Globus pallidus (tissue), 1 donor: ENCODE measurements around the gene VCL.
"Not testable (repeated sequence)": the region's sequence is repeated elsewhere in the genome, so short reads cannot be mapped to it uniquely, and the experiment has no call there.

ENCODE experiments used
- DNase-seq: peaks from one replicate; pipeline ENCODE4 v3.0.0-alpha.2; 2015; ENCODE audit warnings: low spot score

VCL gene

DNA sequence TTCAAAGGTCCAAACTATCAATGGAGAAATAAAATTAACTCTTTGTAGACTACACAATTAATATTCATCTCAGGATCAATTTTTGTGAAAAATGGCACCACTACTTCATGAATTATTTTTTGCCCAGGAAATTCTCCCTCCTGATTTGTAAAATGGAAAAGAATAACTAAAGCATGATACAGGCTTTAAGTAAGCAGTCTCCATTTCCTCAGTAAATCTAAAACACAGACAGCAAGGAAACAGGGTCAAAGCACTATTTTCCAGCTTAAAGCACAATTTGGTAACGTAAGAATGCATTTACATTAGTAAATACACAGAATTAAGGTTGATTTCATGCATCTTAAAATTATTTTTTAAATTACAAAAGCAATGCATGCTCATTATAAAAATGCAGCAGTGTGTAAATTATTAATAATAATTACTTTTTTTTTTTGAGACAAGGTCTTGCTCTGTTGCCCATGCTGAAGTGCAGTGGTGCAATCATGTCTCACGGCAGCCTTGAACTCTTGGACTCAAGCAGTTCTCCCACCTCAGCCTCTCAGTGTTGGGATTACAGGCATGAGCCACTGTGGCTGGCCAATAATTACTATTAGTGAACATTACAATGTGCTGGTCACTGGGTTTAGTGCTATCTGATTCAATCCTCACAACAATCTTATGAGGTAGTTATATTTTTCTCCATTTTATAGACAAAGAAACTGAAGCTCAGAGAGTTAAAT is 26.1 kb upstream of the VCL start:
- DNase-seq, result no peak

DNA sequence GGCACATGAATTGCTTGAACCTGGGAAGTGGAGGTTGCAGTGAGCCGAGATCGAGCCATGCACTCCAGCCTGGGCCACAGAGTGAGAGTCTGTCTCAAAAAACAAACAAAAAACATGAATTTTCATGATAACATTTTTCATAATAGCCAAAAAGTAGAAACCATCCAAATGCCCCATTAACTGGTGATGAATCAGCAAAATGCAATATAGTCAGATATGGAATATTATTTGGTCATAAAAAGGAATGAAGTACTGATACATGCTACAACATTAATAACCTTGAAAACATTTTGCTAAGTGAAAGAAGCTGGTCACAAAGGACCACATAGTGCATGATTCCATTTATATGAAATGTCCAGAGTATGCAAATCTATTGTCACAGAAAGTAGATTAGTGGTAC is 24.5 kb upstream of the VCL start:
- DNase-seq, result no peak

DNA sequence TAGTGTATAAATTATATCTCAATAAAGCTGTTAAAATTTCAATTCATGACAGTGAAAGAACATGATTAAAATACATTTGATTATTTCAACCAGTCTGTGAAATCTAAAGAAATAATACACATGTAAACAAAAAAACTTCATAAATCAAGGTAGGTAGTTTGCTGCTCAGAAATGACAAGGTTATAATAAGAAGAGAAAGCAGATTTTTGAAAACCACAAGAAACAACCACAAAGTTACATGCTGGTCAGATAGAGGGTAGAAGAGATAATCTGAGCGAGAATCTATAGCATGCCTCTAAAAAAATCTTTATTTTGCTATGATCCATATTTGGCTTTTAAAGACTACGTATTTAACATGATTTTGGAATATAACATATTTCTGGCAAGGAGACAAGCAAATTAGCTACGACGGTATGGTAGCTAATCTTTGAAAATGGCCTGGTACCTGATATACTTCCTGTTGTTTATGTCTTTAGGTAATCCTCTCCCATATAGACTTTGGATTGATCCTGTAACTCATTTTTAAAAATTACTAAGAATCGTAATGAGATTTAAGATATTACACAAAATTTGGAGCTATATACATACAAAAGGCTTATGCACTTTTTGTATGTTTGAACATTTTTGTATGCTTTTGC is 23.5 kb upstream of the VCL start:
- DNase-seq, result no peak

DNA sequence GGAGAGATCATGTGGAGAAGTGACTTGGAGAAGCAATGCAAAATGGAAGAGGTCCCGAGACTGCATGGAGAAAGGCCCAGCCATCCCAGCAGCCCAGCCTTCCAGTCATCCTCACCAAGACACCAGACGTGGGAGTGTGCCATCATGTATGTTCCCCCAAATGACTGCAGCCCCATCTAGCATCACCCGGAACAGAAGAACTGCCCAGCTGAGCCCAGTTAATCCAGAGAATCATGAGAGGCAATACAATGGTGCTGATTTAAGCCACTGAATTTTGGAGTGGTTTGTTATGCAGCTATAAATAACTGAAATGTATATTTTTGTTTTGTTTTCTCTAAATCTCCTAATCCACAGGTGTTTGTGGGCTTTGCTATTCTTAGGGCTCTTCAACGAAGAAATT is 22.5 kb upstream of the VCL start:
- no peak for DNase-seq

DNA sequence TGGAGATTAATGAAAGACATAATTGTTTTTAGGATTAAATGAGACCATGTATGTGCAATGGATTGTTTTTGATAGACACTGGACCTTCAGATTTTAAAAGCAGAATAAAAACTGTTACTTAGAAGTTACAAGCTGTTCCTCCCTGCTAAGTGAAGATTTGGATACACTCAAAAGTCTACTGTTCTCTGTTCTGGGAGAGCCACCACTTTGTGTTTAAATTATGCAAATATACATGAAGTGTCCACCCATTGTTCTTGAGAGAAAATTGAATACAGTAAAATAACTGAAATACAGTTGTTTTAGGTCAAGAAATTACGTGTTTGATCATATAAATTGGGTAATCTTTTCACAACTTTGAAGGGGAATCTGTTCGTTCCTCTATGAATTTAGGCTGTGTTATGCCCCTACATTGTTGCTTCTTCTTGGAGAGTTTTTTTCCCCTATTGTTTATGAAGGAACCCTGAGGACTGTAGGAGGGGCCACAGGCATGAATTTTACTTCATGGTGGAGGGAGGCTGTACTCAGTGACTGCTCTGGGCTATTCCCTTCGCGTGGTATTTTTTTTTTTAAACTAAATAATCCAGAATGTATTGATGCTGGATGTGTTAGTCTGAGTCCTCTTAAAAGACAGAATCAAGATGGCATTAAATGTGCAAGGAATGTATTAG is 18.6 kb upstream of the VCL start:
- no peak for DNase-seq

DNA sequence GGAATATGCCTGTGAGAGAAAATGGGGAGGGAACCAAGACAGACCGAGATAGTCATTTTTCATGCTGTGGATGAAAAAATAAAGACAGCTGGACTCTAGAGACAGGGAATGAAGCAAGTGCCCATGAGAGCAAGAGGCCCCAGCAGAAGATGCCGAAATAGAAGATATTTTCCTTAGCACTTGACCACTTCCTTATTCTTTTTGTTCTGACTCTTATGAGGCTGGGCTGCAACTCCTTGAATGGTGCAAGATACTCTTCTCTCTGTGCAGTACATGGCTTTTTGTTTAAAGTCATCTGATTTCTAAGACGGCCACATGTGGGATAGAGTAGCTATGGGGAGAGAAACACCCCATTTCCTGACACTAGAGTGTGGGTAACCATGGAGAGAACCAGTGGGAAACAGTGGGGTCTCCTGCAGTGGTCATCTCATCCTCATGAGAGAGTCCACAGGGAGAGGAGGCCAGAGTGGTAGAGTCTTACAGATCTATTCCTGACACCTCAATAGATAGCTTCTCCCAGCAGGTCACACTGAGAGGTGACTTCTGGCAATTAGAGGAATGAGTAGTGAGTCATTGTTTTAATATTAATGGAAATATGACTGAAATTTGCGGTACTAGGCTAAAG is 18.0 kb upstream of the VCL start:
- no peak for DNase-seq

DNA sequence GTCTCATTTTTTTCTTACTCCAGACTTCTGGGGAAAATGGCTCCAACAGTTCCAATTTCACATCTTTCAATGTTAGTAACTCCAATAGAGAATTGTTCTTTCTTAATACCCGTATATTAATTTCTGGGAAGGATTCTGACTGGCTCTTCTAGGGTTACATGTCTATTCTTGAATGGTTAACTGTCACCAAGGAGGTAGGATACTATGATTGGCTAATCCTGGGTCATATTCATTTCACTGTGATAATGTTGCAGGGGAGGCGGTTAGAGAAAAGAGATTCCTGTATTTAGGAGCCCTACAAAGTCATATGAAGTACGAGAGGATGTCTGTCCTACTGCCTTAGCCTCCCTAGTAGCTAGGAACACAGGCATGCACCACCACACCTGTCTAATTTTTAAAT is 16.1 kb upstream of the VCL start:
- DNase-seq, result no peak

DNA sequence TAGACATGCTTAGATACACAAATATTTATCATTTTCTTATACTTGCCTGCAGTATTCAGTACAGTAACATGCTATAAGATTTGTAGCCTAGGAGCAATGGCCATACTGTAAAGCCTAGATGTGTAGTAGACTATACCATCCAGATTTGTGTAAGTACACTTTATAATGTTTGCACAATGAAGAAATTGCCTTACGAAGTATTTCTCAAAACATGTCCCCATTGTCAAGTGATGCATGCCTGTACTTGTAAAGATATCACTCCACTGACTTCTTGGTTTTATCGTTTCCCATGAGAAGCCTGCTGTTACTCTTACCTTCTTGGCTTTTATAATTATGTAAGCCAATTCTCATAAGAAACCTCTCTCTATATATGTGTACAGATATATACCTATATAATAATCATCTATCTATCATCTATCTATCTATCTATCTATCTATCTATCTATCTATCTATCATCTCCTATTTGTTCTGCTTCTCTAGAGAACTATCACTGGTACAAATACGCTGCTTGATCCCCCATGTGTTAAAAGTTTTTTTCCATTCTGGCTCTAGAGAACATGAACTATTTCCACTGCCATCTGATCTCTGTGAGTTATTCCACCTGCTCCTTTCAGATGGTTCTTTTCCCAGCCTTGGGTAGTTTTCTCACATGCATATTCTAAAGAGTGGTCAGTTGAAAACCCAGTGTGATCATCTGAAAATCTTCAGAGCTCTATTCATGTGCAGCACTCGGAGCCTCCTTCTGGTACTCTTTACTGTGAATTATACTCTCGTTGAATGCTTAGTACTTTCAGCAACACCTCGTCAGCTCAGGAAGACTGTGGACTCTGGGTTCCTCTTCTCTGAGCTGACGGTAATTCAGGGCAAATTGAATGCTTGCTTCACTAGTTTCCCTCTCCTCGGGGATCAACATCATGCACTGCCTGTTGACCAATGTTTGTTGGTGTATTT is 14.5 kb upstream of the VCL start:
- DNase-seq, result no peak

DNA sequence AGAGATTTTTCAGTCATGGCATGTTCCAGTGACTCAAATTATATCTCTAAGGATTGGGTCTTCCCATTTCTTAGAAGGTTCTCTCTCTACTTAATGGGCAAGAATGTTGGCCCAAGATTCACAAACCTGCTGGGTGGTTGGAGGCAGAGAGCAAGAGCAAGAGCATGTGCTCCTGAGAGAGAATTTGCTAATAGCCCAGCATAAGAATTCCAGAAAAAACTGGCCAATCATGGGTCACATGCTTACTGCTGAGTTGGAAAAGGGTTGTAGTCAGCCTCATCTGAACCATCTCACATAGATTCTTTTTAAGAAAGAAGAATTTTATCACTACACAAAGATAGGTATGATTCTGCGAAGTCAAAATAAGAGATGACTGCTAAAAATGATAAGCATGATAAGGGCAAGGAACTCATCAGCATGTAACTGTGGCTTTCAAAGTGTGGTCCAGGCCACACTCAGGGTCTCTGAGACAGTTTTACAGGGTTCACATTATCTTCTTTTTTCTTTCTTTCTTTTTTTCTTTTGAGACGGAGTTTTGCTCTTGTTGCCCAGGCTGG is 8.2 kb upstream of the VCL start:
- DNase-seq, result no peak

DNA sequence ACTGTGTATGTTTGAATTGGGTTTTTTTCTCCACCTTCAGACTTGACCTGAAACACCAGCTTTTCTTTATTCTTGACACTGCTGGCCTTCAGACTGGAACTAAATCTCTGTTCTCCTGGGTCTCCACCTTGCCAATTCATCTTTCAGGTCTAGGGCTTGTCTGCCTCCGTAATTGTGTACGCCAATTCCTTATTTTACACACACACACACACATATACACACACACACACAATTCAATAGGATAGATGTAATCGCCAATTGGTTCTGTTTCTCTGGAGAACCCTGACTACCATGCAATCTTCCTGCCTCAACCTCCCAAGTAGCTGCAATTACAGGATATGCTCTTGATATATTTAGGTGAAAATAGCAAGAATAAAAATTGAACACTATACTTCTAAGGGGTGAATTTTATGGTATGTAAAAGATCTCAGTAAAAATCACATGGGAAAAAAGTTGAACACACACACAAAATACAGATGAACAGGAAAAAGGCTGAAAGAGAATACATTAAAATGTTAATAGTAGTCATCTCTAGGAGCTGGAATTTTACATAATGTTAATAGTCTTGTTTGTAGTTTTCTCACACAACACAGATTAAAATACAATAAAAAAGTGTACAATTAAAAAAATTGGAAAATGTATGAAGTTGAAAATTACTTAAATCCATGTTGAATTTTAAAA is 6.6 kb upstream of the VCL start:
- no peak for DNase-seq

DNA sequence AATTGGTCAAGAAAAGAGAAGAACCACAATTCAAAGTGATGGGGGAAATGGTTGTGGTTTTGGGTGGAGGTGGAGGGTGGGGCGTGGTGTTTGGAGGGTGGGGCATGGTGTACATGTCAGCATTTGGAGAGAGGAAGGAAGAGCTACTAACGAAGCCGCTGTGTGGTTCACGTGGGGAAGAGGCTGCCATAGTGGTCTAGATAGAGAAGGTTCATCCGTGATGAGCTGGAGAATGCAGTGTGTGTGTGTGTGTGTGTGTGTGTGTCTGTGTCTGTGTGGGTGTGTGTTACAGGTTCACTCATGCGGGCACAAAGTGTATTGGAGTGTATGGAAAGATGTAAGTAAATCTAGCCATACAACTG is 6.1 kb upstream of the VCL start:
- DNase-seq, result no peak

DNA sequence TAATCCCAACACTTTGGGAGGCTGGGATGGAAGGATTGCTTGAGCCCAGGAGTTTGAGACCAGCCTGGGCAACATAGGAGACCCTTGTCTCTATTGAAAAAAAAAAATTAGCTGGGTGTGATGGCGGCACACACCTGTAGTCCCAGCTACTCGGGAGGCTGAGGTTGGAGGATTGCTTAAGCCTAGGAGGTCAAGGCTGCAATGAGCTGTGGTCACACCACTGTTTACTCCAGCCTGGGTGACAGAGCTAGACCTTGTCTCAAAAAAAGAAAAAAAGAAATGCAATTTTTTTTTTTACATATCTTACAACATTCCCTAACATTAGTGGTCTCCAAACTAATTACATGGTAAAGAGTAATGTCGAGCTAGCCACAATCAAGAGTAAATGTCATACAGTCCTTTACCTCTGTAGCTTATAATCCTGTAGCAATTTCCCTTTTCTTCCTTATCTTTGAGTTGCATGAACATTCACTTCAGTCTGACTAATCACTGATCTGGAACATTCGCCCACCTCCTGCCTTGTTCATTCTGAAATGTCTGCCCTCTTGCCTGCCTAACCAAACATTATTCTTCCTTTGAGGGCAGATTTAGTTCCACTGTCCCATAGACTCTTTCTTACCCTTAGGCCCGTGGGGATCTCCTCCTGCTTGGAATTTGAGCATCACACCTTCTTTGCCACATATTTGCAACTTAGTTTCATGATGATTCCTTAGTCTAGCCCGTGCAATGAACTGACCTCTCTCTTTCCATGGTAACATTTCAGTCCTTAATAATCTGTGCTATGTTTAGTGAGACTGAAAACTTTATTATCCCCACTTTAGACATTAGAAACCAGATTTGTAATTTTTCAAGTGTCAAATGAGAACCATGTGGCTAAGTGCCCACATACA is 4.8 kb upstream of the VCL start:
- no peak for DNase-seq

DNA sequence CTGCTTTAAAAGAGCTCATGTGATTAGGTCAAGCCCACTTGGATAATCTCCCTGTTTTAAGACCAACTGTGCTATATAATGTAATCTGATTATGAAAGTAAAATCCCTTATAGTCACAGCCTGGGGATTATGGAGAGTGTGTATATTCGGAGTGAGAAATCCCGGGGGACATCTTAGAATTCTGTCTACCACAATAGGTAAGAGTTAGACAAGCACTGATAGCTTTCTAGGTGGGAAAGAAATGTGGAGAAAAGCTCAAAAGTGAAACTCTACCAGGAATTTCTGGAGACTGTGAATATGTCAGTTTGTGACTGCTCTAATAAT is 2.9 kb upstream of the VCL start:
- DNase-seq, result no peak

DNA sequence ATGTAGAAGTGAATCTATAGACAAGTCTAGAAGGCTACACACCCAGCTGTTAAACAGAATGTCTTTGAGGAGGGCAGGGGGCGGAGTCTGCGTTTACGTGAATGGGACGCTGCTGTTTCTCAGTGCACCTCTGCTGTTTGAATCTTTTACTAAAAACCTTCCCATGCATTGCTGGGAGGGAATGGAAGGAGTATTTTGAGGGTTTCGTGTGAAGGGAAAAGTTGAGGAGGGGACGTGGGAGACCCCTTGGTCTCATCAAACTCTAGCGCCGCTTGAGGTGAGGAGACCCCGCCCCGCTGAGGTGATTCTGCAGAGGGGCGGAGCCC is 492 bp upstream of the VCL start:
- DNase-seq, result no peak

DNA sequence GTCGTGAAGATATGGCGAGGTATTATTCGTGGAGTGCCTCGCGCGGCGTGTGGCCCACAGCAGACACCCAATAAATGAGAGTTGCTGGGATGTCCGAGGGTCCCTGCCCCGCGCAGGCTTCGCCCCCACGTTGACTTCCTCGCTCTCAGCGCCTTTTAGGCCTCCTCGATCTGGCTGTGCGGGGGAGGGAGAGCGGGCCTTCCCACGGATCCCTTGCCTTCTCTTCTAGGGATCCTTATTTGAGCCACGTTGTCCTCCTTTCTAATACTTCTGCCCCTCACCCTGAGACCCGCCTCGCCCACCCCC is 660 bp downstream of the VCL start:
- DNase-seq, result no peak

DNA sequence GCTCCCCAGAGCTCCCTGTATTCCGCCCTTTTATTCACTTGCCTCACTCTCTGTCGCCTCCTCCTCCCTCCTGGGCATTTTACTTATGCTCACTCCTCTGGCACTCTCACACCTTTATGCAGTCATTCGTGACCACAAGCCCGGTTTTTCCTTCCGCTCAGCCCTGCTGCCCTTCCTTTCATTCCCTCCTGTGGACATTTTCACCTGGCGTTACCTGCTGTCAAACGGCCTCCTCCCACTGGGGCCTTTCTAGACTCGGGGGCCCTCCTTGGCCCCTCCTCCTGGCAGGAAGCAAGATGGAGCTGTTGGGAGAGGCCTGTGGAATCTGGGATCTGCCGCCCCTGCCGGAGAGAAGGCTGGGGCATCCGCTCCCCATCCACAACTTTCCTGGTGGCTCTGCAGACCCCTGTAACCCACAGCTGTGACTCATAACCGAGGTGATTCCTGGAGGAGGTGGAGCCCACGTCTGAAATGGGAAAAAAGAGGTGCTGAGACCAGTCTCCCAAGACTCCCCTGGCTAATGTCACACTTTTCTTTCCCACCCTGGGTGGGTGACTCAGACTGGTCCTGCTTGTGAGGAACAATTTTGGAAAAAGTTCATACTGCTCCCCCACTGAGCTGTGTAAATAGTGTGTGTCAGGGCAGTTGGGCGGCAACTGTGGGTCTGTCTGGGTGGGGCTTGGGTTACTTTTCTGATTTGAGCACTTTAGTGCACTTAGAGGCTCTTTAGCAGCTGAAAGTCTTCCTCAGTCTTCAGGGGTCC is 1.2 kb downstream of the VCL start:
- DNase-seq, result no peak

DNA sequence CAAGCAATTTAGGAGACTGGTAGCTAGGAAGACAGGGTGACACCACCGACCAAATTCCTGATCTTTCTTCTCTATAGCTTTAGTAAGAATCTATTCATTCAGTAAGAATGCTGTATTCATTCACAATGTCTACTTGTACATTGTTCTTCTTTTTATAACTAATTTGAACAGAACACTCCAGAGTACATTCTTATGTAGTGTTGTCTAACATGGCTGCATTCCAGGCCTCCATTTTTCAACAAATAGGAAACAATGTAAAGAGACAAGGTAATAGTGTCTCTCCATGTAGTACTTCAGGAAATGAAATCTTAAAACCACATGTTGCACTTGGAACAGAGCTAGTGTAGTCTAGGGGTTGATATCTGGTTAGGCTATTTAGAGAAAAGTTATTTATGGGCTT is 1.8 kb downstream of the VCL start:
- no peak for DNase-seq

DNA sequence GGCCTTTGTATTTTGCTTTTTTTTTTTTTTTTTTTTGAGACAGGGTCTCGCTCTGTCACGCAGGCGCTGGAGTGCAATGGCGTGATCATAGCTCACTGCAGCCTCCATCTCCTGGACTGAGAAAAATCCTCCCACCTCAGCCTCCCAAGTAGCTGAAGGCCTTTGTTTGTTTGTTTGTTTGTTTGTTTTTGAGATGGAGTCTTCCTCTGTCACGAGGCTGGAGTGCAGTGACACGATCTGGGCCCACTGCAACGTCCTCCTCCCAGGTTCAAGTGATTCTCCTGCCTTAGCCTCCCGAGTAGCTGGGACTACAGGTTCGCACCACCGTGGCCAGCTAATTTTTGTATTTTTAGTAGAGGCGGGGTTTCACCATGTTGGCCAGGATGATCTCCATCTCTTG is 2.3 kb downstream of the VCL start:
- not testable (repeated sequence) for DNase-seq

DNA sequence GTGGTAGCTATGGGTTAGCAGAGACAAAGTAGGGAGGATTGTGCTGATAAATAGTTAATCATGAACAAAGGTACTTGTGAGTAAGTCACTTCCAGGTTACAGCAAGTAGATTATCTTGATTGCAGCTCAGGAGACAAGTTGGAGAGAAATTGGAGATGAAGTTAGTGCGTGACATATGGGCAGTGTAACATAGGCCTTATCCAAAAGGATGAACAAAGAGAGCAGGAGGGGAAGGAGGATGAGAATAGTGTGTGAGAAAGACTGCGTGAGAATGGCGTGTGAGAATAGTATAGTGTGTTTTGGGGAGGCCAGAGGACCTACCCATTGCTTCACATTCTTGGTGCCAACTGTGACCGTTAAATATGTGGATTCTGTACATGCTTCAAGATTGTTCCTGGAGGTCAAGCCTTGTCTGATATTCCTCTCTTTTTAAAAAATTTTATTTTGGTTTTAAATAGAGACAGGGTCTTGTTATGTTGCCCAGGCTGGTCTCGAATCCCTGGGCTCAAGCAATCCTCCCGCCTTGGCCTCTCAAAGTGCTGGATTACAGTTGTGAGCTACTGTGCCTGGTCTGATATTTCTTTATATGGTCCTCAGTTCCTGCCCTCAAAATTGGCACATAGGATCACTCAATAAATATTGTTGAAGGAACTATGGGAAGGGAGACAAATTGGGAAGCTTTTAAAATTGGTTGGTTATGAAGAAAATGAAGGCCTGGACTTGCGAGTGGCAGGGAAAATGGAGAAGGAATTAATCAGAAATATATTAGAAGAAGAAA is 3.2 kb downstream of the VCL start:
- DNase-seq, result no peak
